ENCODE results near the gene POTEB3.
"Not testable (repeated sequence)": the region's sequence is repeated elsewhere in the genome, so short reads cannot be mapped to it uniquely, and the experiment has no call there.

- not testable (repeated sequence) for TF ChIP-seq EZH2 (IDR thresholded peaks at IDR 0.05; ENCODE audit: low read depth)
- TF ChIP-seq, protein P1, sequence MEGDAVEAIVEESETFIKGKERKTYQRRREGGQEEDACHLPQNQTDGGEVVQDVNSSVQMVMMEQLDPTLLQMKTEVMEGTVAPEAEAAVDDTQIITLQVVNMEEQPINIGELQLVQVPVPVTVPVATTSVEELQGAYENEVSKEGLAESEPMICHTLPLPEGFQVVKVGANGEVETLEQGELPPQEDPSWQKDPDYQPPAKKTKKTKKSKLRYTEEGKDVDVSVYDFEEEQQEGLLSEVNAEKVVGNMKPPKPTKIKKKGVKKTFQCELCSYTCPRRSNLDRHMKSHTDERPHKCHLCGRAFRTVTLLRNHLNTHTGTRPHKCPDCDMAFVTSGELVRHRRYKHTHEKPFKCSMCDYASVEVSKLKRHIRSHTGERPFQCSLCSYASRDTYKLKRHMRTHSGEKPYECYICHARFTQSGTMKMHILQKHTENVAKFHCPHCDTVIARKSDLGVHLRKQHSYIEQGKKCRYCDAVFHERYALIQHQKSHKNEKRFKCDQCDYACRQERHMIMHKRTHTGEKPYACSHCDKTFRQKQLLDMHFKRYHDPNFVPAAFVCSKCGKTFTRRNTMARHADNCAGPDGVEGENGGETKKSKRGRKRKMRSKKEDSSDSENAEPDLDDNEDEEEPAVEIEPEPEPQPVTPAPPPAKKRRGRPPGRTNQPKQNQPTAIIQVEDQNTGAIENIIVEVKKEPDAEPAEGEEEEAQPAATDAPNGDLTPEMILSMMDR (conservative IDR thresholded peaks at IDR 0.05): not testable (repeated sequence)
These were observed 32.9 kb downstream of the POTEB3 start for GRCh38 chr15:21407366-21407765.
